IPS-18c (cell line): Measurements from ENCODE around the gene SLC35D1.

Source experiments
- H3K4me3 ChIP-seq: 2 replicates; pipeline ENCODE4 v1.7.0; 2013; ENCODE audit warnings: low read depth, mild to moderate bottlenecking, low read length, moderate library complexity; ENCODE audit not compliant: insufficient read depth
- H3K9me3 ChIP-seq: one replicate; pipeline ENCODE4 v1.6.1; 2013; ENCODE audit warnings: mild to moderate bottlenecking, low read length, moderate library complexity; ENCODE audit not compliant: control insufficient read depth, insufficient read depth

The SLC35D1 gene

DNA sequence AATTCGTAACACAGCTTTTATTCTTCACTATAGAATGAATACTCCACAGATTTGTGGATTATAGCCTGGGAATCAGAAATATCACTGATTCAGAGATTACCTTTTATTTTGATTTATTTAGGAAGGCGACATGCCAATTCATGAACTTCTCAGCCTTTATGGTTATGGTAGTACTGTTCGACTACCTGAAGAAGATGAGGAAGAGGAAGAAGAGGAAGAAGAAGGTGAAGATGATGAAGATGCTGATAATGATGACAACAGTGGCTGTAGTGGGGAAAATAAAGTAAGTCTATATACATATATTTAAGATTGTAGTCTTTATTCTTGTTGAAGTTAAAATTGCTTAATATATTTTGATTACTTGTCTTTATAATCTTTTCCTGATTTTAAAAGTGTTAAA lies 96.0 kb downstream of the SLC35D1 start:
- no peaks in the 10 kb centered on the region for H3K9me3 ChIP-seq
- no peak overlapping the region for H3K4me3 ChIP-seq

- no peak overlapping the region for H3K4me3 ChIP-seq
- H3K9me3 ChIP-seq, result no peaks in the 10 kb centered on the region
Measured at GRCh38 chr1:66954208-66954607, 99.7 kb downstream of the SLC35D1 start.

GRCh38 chr1:66951513-66951912 lies 102.4 kb downstream of the SLC35D1 start:
- Histone ChIP-seq H3K9me3 (no peaks in the 10 kb centered on the region), H3K4me3 (no peak overlapping the region)
